DOHH2 (cell line): ENCODE results near the gene ANP32A.

Experiments
- CTCF ChIP-seq: fragments of 200-600 bp; sonication (generic); IDR thresholded peaks from one replicate; pipeline ENCODE4 v1.5.1; 2014; ENCODE audit warnings: antibody characterized with exemption, mild to moderate bottlenecking, low read depth, low read length; ENCODE audit not compliant: poor library complexity, severe bottlenecking
- EZH2phosphoT487 ChIP-seq: fragments of 200-600 bp; sonication (generic); IDR thresholded peaks from 2 replicates; pipeline ENCODE4 v1.6.1; 2017; ENCODE audit warnings: borderline replicate concordance, mild to moderate bottlenecking, antibody characterized with exemption, low read length, moderate library complexity, mixed read lengths

- TF ChIP-seq CTCF (no peak), EZH2phosphoT487 (no peak)
Observed at GRCh38 chr15:68775236-68775577, 45.5 kb downstream of the ANP32A start.
